ENCODE data around the gene TMC8. TPM values are rescaled to one million over a fixed set of nuclear protein-coding genes. Genes with fewer than 3 reads are reported as not detected.

The TMC8 gene
- total RNA-seq, 1 donor from 2014 or later, result 55.8 TPM

- DNase-seq (ENCODE audit: low spot score), result no peak
These were observed 51.9 kb downstream of the TMC8 start for GRCh38 chr17:78182504-78182903.

GRCh38 chr17:78183916-78184315 lies 53.3 kb downstream of the TMC8 start:
- TF ChIP-seq CTCF (IDR thresholded peaks at IDR 0.05; ENCODE audit: unreplicated experiment), result no peak
- Mint-ChIP-seq H3K4me1 (ENCODE audit: unreplicated experiment) (peaks cover 9% of the 10 kb centered on the region), H3K27ac (ENCODE audit: unreplicated experiment) (no peak overlapping the region), H3K4me3 (ENCODE audit: unreplicated experiment) (no peak overlapping the region), H3K36me3 (ENCODE audit: low read depth, unreplicated experiment) (peaks cover 5% of the 10 kb centered on the region), H3K9me3 (ENCODE audit: unreplicated experiment) (no peaks in the 10 kb centered on the region), H3K27me3 (ENCODE audit: unreplicated experiment) (peaks cover 9% of the 10 kb centered on the region)
- DNase-seq (ENCODE audit: low spot score), result no peak

More at GRCh38 chr17:78182504-78182903, 51.9 kb downstream of the TMC8 start:
- Mint-ChIP-seq H3K36me3 (ENCODE audit: low read depth, unreplicated experiment) (peaks cover 5% of the 10 kb centered on the region), H3K9me3 (ENCODE audit: unreplicated experiment) (no peaks in the 10 kb centered on the region), H3K4me1 (ENCODE audit: unreplicated experiment) (peaks cover 6% of the 10 kb centered on the region), H3K4me3 (ENCODE audit: unreplicated experiment) (no peak overlapping the region), H3K27ac (ENCODE audit: unreplicated experiment) (no peak overlapping the region), H3K27me3 (ENCODE audit: unreplicated experiment) (peaks cover 7% of the 10 kb centered on the region)
- no peak for TF ChIP-seq CTCF (IDR thresholded peaks at IDR 0.05; ENCODE audit: unreplicated experiment)

GRCh38 chr17:78184351-78184750 lies 53.8 kb downstream of the TMC8 start:
- Mint-ChIP-seq H3K36me3 (ENCODE audit: low read depth, unreplicated experiment) (peaks cover 5% of the 10 kb centered on the region), H3K27me3 (ENCODE audit: unreplicated experiment) (peaks cover 9% of the 10 kb centered on the region), H3K9me3 (ENCODE audit: unreplicated experiment) (no peaks in the 10 kb centered on the region), H3K4me3 (ENCODE audit: unreplicated experiment) (no peak overlapping the region), H3K27ac (ENCODE audit: unreplicated experiment) (no peak overlapping the region), H3K4me1 (ENCODE audit: unreplicated experiment) (peaks cover 9% of the 10 kb centered on the region)
- DNase-seq (ENCODE audit: low spot score), result no peak
- TF ChIP-seq CTCF (IDR thresholded peaks at IDR 0.05; ENCODE audit: unreplicated experiment), result no peak

GRCh38 chr17:78184868-78185267 lies 54.3 kb downstream of the TMC8 start:
- H3K4me3 Mint-ChIP-seq (ENCODE audit: unreplicated experiment), result no peak overlapping the region
- peaks cover 9% of the 10 kb centered on the region for H3K27me3 Mint-ChIP-seq (ENCODE audit: unreplicated experiment)
- H3K27ac Mint-ChIP-seq (ENCODE audit: unreplicated experiment), result no peak overlapping the region
- DNase-seq (ENCODE audit: low spot score), result no peak
- H3K4me1 Mint-ChIP-seq (ENCODE audit: unreplicated experiment), result peaks cover 9% of the 10 kb centered on the region
- no peak for TF ChIP-seq CTCF (IDR thresholded peaks at IDR 0.05; ENCODE audit: unreplicated experiment)
- H3K9me3 Mint-ChIP-seq (ENCODE audit: unreplicated experiment), result no peaks in the 10 kb centered on the region
- peaks cover 5% of the 10 kb centered on the region for H3K36me3 Mint-ChIP-seq (ENCODE audit: low read depth, unreplicated experiment)

GRCh38 chr17:78185981-78186691 lies 55.6 kb downstream of the TMC8 start:
- Mint-ChIP-seq H3K27me3 (ENCODE audit: unreplicated experiment) (peaks cover 9% of the 10 kb centered on the region), H3K4me1 (ENCODE audit: unreplicated experiment) (peaks cover 13% of the 10 kb centered on the region), H3K9me3 (ENCODE audit: unreplicated experiment) (no peaks in the 10 kb centered on the region), H3K36me3 (ENCODE audit: low read depth, unreplicated experiment) (peaks cover 5% of the 10 kb centered on the region), H3K27ac (ENCODE audit: unreplicated experiment) (no peak overlapping the region), H3K4me3 (ENCODE audit: unreplicated experiment) (peak overlapping the region; percentile 62)
- TF ChIP-seq CTCF (IDR thresholded peaks at IDR 0.05; ENCODE audit: unreplicated experiment), result no peak
- DNase-seq (ENCODE audit: low spot score), result no peak
